HepG2 (cell line): ENCODE data around the gene IMP3. TPM values are rescaled to one million over a fixed set of nuclear protein-coding genes. Genes with fewer than 3 reads are reported as not detected.

Source experiments
- BCL6 ChIP-seq: IDR thresholded peaks from 2 replicates; pipeline ENCODE4 v1.6.1; 2016; ENCODE audit warnings: missing genetic modification reagents, missing compliant biosample characterization
- KDM2A ChIP-seq: sonication (generic); formaldehyde crosslinking; IDR thresholded peaks from 2 replicates; pipeline ENCODE4 v1.4.0; 2020; ENCODE audit warnings: low read depth, missing genetic modification reagents, borderline replicate concordance
- PRPF4 ChIP-seq: fragments of 200-400 bp; formaldehyde crosslinking; IDR thresholded peaks from 2 replicates; pipeline ENCODE4 v1.6.1; 2016; ENCODE audit warnings: low read length, low read depth; ENCODE audit not compliant: poor library complexity, severe bottlenecking
- RAD21 ChIP-seq: fragments of 450-650 bp; formaldehyde crosslinking; IDR thresholded peaks from 2 replicates; pipeline ENCODE4 v1.5.0; 2020; ENCODE audit warnings: mild to moderate bottlenecking
- REPIN1 ChIP-seq: sonication (generic); formaldehyde crosslinking; IDR thresholded peaks from 2 replicates; pipeline ENCODE4 v1.8.0; 2022; ENCODE audit warnings: missing genetic modification reagents, low read depth, mild to moderate bottlenecking, borderline replicate concordance
- RXRB ChIP-seq: IDR thresholded peaks from 2 replicates; pipeline ENCODE4 v1.6.1; 2016; ENCODE audit warnings: borderline replicate concordance, missing genetic modification reagents, missing compliant biosample characterization
- SAP130 ChIP-seq: IDR thresholded peaks from 2 replicates; pipeline ENCODE4 v1.6.1; 2016; ENCODE audit warnings: low read depth
- SOX6 ChIP-seq, 2 experiments: fragments of 450-650 bp in 1 of 2; sonication (generic) in 1 of 2; formaldehyde crosslinking in 1 of 2; IDR thresholded peaks; 2 replicates each; pipeline versions ENCODE4 v1.4.0 to v1.6.1; 2017 to 2020; ENCODE audit warnings: antibody characterized with exemption in 1 of 2, mild to moderate bottlenecking in 1 of 2, missing genetic modification reagents in 1 of 2
- SPEN ChIP-seq: sonication (generic); formaldehyde crosslinking; IDR thresholded peaks from 2 replicates; pipeline ENCODE4 v1.5.1; 2020; ENCODE audit warnings: low read depth, mild to moderate bottlenecking, missing genetic modification reagents
- ZBTB7A ChIP-seq: sonication (generic); formaldehyde crosslinking; IDR thresholded peaks from 2 replicates; pipeline ENCODE4 v1.8.0; 2022; ENCODE audit warnings: mild to moderate bottlenecking, missing genetic modification reagents
- ZFP36 ChIP-seq: fragments of 150-350 bp; IDR thresholded peaks from 2 replicates; pipeline ENCODE4 v1.6.1; 2018; ENCODE audit warnings: borderline replicate concordance, low read length, low read depth; ENCODE audit not compliant: partially characterized antibody
- ZFP82 ChIP-seq: sonication (generic); formaldehyde crosslinking; IDR thresholded peaks from 2 replicates; pipeline ENCODE4 v1.5.1; 2020; ENCODE audit warnings: mild to moderate bottlenecking, missing genetic modification reagents, borderline replicate concordance
- ZNF367 ChIP-seq: sonication (generic); formaldehyde crosslinking; IDR thresholded peaks from 2 replicates; pipeline ENCODE4 v1.4.0; 2020; ENCODE audit warnings: missing genetic modification reagents, borderline replicate concordance
- polyA plus RNA-seq, 8 experiments: library from polyadenylated mRNA; depleted of rRNA in 3 of 8; stranded (reverse) in 7 of 8; unstranded in 1 of 8; fragments of >200 nt; fragmentation: Illumina TruSeq in 4 of 8; extraction: Trizol in 4 of 8; gene quantifications; 2 replicates each; pipeline versions ENCODE4 v1.2.1 to v1.2.3, GENCODE V29; 2011 to 2016; ENCODE audit warnings: low read depth in 4 of 8, missing spikeins in 1 of 8, mixed read lengths in 1 of 8; ENCODE audit not compliant: insufficient read depth in 1 of 8
- total RNA-seq, 5 experiments: library from RNA; depleted of rRNA; stranded (reverse); fragments of >200 nt; fragmentation: Illumina TruSeq; extraction: Trizol; gene quantifications; 2 replicates each; pipeline ENCODE4 v1.2.3, GENCODE V29; 2016; ENCODE audit warnings: low read depth in 1 of 5
- TF ChIP-seq, protein P1 (sequence below): sonication (generic); formaldehyde crosslinking; IDR thresholded peaks from 2 replicates; pipeline ENCODE4 v1.5.0; 2020; ENCODE audit warnings: missing genetic modification reagents
- TF ChIP-seq, protein P2 (sequence below): IDR thresholded peaks from 2 replicates; pipeline ENCODE4 v1.6.1; 2016
- TF ChIP-seq, protein P3 (sequence below): sonication (generic); formaldehyde crosslinking; IDR thresholded peaks from 2 replicates; pipeline ENCODE4 v1.8.1; 2023; ENCODE audit warnings: mild to moderate bottlenecking, missing genetic modification reagents, borderline replicate concordance
- TF ChIP-seq, protein P4 (sequence below), 2 experiments: sonication (generic) in 1 of 2; formaldehyde crosslinking in 1 of 2; IDR thresholded peaks; 2 replicates each; pipeline versions ENCODE4 v1.4.0 to v1.6.1; 2016 to 2020; ENCODE audit warnings: borderline replicate concordance in 1 of 2, low read depth in 1 of 2, mild to moderate bottlenecking in 1 of 2, missing genetic modification reagents in 1 of 2
- TF ChIP-seq, protein P5 (sequence below): sonication (generic); formaldehyde crosslinking; IDR thresholded peaks from 2 replicates; pipeline ENCODE4 v1.5.0; 2020; ENCODE audit warnings: missing genetic modification reagents, mild to moderate bottlenecking, borderline replicate concordance
- TF ChIP-seq, protein P6 (sequence below): IDR thresholded peaks from 2 replicates; pipeline ENCODE4 v1.4.0; 2020; ENCODE audit warnings: mild to moderate bottlenecking, missing genetic modification reagents

Gene IMP3
- total and polyA plus RNA-seq, 2 of the 13 experiments (the other 11 are each of a cell fraction or from before 2014, with no cell fraction given) = 38.3 to 143 TPM

DNA sequence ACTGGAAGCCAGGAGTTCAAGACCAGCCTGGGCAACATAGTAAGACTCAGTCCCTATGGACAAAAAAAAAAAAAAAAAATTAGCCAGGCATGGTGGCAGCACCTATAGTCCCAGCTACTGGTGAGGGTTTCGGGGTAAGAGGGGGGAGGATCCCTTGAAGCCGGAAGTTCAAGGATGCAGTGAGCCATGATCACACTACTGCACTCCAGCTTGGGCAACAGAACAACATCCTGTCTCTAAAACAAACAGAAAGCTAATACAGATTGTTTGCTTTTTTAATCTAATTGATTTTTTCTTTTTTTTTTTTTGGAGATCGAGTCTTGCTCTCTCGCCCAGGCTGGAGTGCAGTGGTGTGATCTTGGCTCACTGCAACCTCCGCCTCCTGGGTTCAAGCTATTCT, 1.6 kb upstream of the IMP3 start (continued):
- TF ChIP-seq, protein P1, sequence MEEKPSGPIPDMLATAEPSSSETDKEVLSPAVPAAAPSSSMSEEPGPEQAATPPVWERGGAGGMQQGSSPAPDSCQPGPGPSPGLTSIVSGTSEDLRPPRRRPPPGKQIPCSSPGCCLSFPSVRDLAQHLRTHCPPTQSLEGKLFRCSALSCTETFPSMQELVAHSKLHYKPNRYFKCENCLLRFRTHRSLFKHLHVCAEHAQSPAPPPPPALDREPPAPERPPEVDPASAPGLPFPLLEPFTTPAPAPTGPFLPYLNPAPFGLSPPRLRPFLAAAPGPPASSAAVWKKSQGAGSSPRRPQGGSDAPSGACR = no peak
- TF ChIP-seq, protein P2, sequence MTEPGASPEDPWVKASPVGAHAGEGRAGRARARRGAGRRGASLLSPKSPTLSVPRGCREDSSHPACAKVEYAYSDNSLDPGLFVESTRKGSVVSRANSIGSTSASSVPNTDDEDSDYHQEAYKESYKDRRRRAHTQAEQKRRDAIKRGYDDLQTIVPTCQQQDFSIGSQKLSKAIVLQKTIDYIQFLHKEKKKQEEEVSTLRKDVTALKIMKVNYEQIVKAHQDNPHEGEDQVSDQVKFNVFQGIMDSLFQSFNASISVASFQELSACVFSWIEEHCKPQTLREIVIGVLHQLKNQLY (CRISPR knock-in tag) = no peak
- TF ChIP-seq SPEN = no peak
- 0 out of 2 replicates have a peak, but pooled peaks have one; percentile 13 for TF ChIP-seq BCL6 (CRISPR knock-in tag)
- TF ChIP-seq ZNF367 (CRISPR knock-in tag) = no peak
- no peak for TF ChIP-seq SOX6 (IDR thresholded peaks at IDR 0.05)
- peak; percentile 28; the same call in 1 of the 2 replicates for TF ChIP-seq SOX6 (CRISPR knock-in tag; IDR thresholded peaks at IDR 0.05)
- TF ChIP-seq SAP130 (CRISPR knock-in tag) = 0 out of 2 replicates have a peak, but pooled peaks have one; percentile 27
- 0 out of 2 replicates have a peak, but pooled peaks have one; percentile 37 for TF ChIP-seq RXRB (CRISPR knock-in tag)
- TF ChIP-seq ZFP82 (CRISPR knock-in tag) = no peak
- TF ChIP-seq, protein P3, sequence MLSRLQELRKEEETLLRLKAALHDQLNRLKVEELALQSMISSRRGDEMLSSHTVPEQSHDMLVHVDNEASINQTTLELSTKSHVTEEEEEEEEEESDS (CRISPR knock-in tag) = no peak
- no peak for TF ChIP-seq ZBTB7A (CRISPR knock-in tag)
- TF ChIP-seq KDM2A (CRISPR knock-in tag) = no peak
- no peak for TF ChIP-seq REPIN1 (CRISPR knock-in tag)
- TF ChIP-seq ZFP36 = no peak
- TF ChIP-seq, protein P4, sequence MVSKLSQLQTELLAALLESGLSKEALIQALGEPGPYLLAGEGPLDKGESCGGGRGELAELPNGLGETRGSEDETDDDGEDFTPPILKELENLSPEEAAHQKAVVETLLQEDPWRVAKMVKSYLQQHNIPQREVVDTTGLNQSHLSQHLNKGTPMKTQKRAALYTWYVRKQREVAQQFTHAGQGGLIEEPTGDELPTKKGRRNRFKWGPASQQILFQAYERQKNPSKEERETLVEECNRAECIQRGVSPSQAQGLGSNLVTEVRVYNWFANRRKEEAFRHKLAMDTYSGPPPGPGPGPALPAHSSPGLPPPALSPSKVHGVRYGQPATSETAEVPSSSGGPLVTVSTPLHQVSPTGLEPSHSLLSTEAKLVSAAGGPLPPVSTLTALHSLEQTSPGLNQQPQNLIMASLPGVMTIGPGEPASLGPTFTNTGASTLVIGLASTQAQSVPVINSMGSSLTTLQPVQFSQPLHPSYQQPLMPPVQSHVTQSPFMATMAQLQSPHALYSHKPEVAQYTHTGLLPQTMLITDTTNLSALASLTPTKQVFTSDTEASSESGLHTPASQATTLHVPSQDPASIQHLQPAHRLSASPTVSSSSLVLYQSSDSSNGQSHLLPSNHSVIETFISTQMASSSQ (IDR thresholded peaks at IDR 0.05; ENCODE audit: low read depth) = no peak
- TF ChIP-seq, protein P4 (CRISPR knock-in tag; IDR thresholded peaks at IDR 0.05; ENCODE audit: borderline replicate concordance) = no peak
- TF ChIP-seq RAD21 = no peak
- TF ChIP-seq, protein P5, sequence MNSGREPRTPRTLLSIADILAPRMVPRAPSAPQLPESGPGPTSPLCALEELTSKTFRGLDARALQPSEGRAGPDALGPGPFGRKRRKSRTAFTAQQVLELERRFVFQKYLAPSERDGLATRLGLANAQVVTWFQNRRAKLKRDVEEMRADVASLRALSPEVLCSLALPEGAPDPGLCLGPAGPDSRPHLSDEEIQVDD (CRISPR knock-in tag) = no peak
- no peak for TF ChIP-seq PRPF4
- TF ChIP-seq, protein P6, sequence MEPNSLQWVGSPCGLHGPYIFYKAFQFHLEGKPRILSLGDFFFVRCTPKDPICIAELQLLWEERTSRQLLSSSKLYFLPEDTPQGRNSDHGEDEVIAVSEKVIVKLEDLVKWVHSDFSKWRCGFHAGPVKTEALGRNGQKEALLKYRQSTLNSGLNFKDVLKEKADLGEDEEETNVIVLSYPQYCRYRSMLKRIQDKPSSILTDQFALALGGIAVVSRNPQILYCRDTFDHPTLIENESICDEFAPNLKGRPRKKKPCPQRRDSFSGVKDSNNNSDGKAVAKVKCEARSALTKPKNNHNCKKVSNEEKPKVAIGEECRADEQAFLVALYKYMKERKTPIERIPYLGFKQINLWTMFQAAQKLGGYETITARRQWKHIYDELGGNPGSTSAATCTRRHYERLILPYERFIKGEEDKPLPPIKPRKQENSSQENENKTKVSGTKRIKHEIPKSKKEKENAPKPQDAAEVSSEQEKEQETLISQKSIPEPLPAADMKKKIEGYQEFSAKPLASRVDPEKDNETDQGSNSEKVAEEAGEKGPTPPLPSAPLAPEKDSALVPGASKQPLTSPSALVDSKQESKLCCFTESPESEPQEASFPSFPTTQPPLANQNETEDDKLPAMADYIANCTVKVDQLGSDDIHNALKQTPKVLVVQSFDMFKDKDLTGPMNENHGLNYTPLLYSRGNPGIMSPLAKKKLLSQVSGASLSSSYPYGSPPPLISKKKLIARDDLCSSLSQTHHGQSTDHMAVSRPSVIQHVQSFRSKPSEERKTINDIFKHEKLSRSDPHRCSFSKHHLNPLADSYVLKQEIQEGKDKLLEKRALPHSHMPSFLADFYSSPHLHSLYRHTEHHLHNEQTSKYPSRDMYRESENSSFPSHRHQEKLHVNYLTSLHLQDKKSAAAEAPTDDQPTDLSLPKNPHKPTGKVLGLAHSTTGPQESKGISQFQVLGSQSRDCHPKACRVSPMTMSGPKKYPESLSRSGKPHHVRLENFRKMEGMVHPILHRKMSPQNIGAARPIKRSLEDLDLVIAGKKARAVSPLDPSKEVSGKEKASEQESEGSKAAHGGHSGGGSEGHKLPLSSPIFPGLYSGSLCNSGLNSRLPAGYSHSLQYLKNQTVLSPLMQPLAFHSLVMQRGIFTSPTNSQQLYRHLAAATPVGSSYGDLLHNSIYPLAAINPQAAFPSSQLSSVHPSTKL = no peak; the same call in 1 of the 2 replicates
